Globus pallidus (tissue), 1 donor: ENCODE results near the gene TMEM184A.

Source experiments
- DNase-seq: peaks from one replicate; pipeline ENCODE4 v3.0.0-alpha.2; 2015; ENCODE audit warnings: low spot score

The TMEM184A gene

GRCh38 chr7:1567049-1567771 lies 11.2 kb upstream of the TMEM184A start:
- DNase-seq = no peak

- DNase-seq = no peak
These were observed 10.7 kb upstream of the TMEM184A start for GRCh38 chr7:1566687-1567048.

GRCh38 chr7:1564603-1565022 lies 8.6 kb upstream of the TMEM184A start:
- DNase-seq = no peak

GRCh38 chr7:1563981-1564602 lies 8.1 kb upstream of the TMEM184A start:
- no peak for DNase-seq

- no peak for DNase-seq
These were observed 6.6 kb upstream of the TMEM184A start for GRCh38 chr7:1562597-1563051.

GRCh38 chr7:1562116-1562515 lies 6.1 kb upstream of the TMEM184A start:
- DNase-seq = no peak

GRCh38 chr7:1561036-1561940 lies 5.3 kb upstream of the TMEM184A start:
- DNase-seq = no peak

GRCh38 chr7:1560620-1561031 lies 4.6 kb upstream of the TMEM184A start:
- DNase-seq = no peak

- no peak for DNase-seq
These were observed 3.9 kb upstream of the TMEM184A start for GRCh38 chr7:1559626-1560590.

GRCh38 chr7:1558841-1559625 lies 3.0 kb upstream of the TMEM184A start:
- DNase-seq = no peak

GRCh38 chr7:1558181-1558811 lies 2.3 kb upstream of the TMEM184A start:
- DNase-seq = no peak

- no peak for DNase-seq
These were observed 1.8 kb upstream of the TMEM184A start for GRCh38 chr7:1557771-1558170.

GRCh38 chr7:1557006-1557405 lies 1.0 kb upstream of the TMEM184A start:
- no peak for DNase-seq

GRCh38 chr7:1555046-1555812 lies 776 bp downstream of the TMEM184A start:
- DNase-seq = no peak

GRCh38 chr7:1554333-1555045 lies 1.5 kb downstream of the TMEM184A start:
- DNase-seq = no peak

GRCh38 chr7:1553512-1554210 lies 2.3 kb downstream of the TMEM184A start:
- DNase-seq = no peak

GRCh38 chr7:1552200-1552599 lies 3.8 kb downstream of the TMEM184A start:
- DNase-seq = no peak

GRCh38 chr7:1550846-1551155 lies 5.2 kb downstream of the TMEM184A start:
- no peak for DNase-seq
